Breast epithelium (tissue), 3 donors: ENCODE measurements around the gene ADCY1.

Source experiments
- CTCF ChIP-seq, 3 donors: fragments of 450-650 bp; IDR thresholded peaks; one replicate each; pipeline ENCODE4 v1.5.1; 2016 to 2017; ENCODE audit warnings: antibody characterized with exemption in 3 of 3, mild to moderate bottlenecking in 3 of 3, moderate library complexity in 3 of 3
- POLR2A ChIP-seq: fragments of 450-650 bp; IDR thresholded peaks from one replicate; pipeline ENCODE4 v1.6.1; 2016; ENCODE audit warnings: antibody characterized with exemption, mild to moderate bottlenecking, moderate library complexity
- POLR2AphosphoS5 ChIP-seq, 3 donors: sonication (generic); formaldehyde crosslinking; IDR thresholded peaks; one replicate each; pipeline ENCODE4 v1.6.1; 2017; ENCODE audit warnings: antibody characterized with exemption in 3 of 3

GRCh38 chr7:45691155-45691656, 117.0 kb downstream of the ADCY1 start:
- TF ChIP-seq CTCF (IDR thresholded peaks at IDR 0.05) (no peak), POLR2A (no peak), POLR2AphosphoS5 (IDR thresholded peaks at IDR 0.05) (no peak)
